ENCODE results near the gene DAB2IP.

DAB2IP gene

DNA sequence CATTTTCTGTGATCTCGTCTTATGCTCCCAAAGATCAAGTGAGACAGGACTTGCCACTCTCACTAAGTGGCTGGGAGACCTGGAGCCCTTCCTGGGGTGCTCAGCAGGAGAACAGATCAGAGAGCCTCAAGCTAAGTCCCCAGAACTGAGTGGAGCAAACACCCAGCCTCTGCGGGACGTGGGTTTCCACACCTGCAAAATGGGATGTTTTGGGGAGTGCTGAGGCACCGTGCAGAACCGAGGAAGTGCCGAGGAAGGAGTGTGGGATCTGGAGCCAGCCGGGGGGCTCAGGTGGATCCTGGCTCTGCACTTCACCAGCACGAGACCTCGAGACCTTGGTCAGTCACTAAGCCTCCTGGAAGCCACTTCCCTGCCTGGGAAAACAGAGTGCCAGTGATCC, 166.0 kb downstream of the DAB2IP start:
- DNase-seq (ENCODE audit: low read depth in 3 of 3) = no peak

DNA sequence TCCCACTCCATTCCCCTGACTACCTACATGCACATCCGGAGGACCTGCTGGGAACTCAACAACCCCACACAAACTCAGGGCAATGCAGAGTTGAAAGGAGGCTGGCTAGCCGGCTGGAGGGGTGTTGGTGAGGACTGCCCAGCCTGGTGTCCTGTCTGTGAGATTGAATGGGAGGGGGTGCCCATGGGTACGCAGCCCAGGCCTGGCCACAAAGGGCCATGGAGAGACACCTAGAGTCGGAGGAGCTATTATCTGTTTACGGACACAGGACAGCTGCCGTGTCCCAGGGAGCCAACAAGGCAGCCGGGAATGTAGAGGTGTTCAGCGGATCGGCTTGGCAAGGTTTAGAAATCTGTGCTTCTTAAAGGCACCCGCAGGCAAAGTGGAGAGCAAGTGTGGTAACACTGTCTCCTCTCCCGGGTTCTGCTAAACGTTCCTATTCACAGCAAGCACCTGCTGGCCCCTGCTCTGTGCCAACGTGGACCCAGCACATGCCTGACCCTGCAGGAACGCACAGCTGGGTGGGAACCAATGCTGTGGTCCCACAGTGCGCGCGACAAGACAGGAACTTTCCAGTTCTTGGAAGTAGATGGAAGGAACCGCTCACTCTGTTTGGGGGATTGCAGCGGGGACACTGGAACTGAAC, 166.7 kb downstream of the DAB2IP start:
- DNase-seq (ENCODE audit: low read depth in 3 of 3) = no peak

DNA sequence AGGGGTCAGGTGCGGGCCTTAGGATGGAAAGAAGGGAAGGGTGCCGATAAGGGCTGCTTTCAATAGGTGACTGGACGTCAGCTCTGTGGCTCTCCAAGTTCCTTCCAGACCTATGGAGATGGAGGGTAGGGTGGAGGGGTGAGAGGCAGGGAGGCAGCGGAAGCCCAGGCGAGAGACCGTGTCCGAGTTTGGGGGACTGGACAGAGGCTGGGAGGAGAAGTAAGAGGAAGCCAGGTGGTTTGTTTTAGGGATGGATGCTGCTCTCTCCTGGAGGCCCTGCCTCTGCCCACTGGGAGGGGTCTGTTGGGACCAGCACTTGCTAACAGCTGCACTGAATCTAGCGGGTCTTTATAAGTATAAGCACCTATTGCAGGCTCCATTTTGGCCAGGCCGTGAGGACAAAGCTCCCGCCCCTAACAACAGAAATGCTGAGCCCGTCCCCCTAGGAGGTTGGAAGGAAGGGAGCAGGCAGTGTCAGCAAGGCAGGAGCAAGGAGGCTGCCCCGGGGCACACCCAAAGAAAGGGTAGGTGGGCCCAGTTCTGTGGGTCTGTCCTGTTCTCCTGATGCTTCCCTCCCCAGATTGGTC, 167.5 kb downstream of the DAB2IP start:
- DNase-seq (ENCODE audit: low read depth in 3 of 3) = no peak

DNA sequence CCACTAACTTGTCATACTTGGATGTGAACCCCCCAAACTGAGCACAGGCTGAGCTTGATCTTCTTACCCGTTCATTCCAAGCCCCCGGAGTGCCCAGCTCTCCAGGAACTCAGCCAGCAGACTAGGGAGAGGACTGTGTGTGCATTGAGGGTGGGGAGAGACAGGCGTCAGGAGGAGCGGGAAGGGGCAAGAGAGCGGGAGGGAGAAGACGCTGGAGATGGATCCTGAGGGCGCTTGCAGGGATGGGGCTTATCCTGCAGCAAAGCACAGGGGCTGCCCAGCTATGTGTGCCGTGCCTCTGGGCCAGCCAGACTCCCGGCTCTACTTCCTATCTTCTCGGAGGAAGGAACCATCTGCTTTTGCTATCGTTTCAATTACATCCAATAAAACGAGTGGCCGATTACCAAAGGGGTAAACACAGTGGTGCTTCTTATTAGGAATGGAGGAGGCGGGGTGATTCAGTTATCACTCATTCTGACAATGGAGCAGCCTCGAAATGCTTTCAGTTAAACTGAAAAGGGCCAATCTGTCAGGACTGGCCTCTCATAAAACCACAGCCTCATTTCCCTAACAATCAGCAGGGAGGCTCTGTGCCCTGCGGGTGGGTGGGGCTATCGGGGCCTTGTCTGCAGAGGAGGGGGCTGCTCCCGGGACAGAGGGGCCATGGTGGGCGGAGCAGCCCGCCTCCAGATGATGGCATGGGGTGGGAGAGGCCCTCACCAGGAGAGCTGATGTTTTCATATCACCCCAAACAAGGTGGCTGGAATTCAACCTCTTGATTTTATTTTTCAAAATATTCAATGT, 168.2 kb downstream of the DAB2IP start:
- DNase-seq (ENCODE audit: low read depth in 3 of 3) = no peak

DNA sequence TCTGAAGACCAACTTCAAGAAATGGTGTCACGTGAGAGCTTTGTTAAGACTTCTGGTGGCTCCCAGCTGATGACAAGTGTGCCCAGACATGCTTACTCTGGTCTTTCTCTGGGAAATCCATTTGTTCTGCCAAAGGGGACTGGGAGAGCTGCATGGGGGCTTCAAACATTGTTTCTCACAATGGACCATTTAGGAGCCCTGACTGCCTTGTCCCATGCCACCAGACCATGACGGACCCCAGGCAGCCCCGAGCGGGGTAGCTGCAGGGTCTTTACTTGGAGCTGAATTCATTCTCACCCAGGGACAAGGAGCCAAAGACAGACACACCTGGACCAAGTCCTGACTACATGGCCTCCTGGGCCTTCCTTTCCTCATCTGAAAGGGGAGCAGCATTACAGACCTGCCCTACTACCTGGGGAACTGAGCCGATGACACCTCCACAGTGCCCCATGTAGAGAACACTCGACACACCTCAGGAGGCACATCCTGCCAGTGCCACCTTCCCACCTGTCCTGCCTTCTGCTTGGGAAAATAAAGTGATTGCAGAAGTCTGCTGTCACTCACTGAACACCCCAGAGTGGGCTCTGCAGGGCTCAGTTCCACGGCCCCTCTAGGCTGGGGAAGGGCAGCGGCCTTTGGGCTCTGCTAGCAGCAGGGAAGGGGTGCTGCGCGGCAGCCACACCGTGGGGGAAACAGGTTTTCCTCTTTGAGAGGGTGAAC, 169.0 kb downstream of the DAB2IP start:
- no peak for DNase-seq (ENCODE audit: low read depth in 3 of 3)

DNA sequence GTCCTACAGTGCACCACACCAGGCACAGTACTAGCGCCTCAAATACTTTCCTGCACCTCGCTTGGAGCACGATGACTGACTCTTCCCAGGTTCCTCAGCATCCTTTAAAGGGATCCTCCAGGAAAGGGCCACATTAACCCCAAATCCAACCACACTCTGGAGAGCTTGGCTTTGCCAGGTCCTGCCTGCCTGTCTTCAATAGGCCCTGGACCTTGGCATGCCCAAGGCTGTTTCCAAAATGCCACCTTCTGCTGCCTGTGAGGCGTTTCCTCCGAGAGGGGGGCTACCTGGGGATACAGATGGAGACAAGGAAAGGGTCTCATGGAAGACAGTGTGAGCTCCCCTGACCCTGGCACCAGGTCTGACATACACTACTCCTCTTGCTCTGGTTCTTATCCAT, 169.9 kb downstream of the DAB2IP start:
- DNase-seq (ENCODE audit: low read depth in 3 of 3) = no peak

DNA sequence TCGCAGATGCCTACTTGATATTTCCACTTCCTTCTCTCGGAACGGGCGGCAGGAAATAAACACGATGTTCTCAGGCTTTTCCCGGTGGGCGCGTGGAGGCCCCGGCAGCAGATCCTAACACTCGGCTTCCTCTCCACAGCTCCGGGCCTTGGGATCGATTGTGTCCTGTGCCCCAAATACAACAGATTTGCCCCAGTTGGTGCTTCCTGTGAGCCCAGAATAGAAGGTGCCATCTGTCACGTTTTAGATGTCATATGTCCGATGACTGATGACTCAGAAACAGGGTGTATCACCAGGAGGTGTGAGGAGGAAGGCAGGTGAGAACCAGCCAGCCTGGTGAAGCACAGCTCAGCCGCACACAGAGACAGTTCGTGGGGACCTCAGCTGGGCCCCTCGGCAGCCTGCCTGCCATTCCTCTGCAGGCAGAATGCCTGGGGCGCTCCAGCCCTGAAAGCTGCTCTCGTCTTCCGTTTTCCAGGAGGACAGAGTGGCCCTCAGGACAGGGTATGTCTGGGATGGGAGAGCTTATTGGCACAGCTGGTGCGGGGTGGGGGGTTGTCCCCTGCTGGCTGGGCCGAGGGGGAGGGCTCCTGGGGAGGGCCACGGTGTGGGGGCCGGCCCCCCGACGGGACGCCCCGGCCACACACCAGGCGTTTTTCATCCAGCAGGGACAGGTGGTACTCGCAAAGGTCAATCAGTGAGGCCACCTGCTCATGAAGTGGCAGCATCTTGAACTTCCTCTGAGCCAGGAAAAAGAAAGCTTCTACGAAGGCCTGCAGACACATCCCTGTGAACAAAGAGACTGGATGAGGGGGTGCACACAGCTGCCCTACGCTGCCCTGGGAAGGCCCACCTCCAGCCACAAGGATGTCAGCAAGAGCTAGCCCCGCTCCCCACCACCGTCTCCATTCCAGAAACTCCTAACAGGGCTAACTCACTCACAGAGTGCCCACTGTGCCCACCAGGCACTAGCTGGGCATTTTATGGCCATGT, 171.0 kb downstream of the DAB2IP start:
- no peak for DNase-seq (ENCODE audit: low read depth in 3 of 3)

DNA sequence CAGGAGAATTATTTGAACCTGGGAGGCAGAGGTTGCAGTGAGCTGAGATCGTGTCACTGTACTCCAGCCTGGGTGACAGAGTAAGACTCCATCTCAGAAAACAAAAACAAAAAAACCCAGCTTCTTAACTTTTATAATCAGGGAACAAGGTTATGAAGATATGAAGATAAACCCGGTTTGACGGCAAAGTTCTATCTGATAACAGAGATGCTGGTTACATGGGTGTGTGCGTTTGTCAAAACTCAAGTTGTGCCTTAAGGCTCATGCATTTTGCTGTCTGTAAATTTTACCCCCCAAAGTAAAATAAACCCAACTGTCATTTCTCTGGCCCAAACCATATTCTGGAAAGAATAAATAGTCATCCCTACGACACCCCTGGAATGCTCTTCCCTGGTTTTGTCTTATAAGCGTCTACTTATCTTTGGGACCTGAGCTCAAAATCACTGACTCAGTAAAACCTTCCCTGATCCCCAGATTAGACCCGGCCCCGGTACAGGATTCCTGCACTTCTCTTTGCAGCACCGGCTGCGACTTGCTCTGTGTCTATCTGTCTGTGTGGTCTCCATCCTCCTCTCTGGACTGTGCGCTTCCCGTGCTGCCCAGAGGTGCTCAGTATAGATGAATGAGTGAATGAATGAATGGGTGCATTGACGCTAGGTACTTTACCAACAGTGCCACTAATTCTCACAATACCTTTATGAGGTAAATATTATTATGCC, 172.2 kb downstream of the DAB2IP start:
- DNase-seq (ENCODE audit: low read depth in 3 of 3) = no peak

DNA sequence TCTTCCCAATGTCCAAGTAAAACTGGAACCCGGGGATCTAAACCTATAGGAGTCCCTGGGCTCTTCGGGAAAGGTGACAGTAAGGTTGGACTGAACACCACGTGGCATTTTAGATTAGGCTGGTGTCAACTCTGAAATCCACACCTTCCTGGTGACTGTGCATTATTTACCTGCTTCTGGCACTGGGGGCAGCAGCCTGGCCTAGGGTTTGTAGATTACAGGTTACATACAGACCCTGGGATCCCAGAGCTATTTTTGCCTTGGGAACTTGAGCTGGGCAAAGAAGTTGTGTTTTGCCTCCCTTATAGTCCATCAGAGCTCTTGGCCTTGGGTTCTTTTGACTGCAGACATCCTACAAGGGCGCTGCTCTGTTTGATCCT, 173.2 kb downstream of the DAB2IP start:
- no peak for DNase-seq (ENCODE audit: low read depth in 3 of 3)

DNA sequence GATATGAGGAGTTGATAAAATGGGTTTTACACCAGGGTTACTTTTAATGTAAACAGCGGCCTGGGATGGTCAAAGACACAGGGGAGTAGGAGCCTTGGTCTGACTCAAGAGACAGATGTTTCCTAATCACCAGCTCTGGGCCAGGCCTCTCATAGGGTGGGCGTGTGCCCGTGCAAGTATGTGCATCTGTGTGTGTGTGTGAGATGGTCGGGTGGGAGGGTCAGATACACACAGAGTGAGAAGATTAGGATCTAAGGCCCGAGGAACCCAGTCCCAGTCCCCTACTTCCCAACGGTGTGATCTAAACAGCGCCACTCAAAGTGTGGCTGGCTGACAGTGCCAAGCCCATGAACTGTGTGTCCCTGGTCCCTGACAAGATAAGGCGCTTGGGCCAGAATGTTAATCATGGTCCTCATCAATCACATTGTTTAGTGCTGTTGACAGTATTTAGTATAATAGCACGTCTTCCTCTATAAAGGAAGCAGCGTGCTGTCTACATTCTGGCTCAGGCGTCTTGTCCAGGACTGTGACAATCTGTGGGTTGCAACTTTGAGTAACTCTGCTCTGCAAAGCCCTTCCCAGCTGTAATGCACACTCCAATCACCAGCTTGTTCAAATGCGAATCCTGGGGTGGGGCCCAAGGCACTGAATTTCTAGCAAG, 173.7 kb downstream of the DAB2IP start:
- no peak for DNase-seq (ENCODE audit: low read depth in 3 of 3)

DNA sequence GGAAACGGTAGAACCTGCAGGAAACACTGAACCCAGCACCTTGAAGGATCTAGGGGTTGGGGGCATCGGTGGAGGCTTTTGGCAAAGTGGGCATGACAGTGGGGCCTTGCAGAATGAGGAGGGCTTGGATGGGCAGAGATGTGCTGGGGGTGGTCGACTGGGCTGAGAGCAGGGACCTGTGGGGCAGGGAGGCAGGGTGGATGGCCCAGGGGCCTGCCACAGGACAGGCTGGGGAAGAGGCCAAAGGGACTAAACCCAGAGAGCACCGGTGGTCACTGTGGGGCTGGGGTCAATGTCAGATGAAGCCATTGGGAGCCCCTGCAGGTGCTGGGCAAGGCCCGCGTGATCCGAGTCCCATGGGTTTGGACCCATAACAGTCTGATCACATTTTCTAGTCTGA, 175.3 kb downstream of the DAB2IP start:
- DNase-seq (ENCODE audit: low read depth in 3 of 3) = no peak

DNA sequence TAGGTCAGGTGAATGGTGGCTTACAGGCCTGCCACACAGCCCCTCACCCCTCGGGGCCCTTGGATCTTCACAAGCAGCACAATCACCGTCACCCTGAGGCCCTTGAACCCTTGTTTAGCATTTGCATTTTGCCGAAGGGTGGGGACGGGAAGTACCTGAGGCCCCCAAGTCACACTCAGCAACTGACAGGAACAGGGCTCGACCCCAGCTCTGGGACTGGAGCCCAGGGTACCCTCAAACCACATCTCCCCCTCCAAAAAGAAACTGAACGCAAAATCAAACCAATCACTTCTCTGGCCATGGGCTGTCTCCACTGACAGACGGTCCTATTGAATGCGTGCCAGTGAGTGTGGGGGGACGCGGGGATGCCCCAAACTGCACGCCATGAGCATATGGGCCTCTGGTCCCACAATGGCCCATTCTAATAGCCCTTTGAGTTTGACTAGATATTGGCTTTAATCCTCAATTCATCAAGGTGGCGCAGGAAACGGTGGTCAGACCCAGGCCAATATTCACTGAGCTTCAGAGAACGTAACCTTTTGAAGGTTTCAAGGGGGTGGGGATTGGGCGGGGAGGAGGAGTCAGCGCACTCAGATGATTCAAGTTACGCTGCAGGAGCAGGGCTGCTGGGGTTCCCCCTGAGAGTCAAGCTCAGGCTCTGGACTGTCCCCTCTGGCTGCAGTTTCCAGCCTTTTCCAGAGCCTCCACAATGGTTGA, 176.0 kb downstream of the DAB2IP start:
- no peak for DNase-seq (ENCODE audit: low read depth in 3 of 3)

DNA sequence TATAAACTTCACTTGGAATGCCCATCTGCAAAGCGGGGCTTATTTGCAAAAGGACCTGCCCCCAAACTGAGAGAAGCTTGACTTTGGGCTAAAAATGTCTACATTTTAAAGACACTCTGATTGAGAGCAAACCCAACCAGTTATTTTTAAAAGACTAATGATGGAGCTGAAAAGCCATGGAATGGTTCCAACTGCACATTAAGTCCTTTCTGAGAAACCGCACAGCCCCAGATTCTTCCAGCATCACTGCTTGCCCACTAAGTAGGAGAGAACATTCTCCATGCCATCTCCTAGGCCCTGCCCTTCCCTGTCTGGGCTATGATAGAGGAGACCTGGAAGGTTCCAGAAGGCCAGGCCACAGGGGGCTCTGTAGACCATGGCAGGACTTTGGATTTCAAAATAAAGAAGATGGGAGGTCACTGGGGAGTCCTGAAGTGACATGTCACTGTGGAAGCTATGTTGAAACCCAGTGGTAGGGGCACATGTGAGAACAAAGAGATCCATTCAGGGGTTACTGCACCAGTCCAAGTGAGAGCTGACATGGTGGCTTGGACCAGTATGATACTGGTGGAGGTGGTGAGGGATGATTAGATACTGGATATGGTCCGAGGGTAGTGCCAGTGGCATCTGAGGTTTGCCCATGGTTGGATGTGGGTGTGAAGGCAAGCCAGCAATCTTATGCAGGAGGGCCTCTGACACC, 179.2 kb downstream of the DAB2IP start:
- DNase-seq (ENCODE audit: low read depth in 3 of 3) = no peak

DNA sequence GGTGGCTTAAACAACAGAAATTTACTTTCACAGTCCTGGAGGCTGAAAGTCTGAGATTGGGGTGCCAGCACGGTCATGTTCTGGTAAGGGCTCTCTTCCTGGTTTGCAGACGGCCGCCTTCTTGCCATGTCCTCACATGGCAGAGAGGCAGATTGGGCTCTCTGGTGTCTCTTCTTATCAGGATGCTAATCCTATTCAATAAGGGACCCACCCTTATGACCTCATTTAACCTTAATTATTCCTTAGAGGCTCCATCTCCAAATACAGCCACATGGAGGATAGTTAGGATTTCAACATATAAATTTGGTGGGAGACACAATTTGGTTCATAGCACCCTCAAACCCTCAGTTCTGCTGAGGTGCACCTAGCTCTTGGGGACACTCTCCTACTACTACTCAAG, 180.4 kb downstream of the DAB2IP start:
- DNase-seq (ENCODE audit: low read depth in 3 of 3) = no peak

DNA sequence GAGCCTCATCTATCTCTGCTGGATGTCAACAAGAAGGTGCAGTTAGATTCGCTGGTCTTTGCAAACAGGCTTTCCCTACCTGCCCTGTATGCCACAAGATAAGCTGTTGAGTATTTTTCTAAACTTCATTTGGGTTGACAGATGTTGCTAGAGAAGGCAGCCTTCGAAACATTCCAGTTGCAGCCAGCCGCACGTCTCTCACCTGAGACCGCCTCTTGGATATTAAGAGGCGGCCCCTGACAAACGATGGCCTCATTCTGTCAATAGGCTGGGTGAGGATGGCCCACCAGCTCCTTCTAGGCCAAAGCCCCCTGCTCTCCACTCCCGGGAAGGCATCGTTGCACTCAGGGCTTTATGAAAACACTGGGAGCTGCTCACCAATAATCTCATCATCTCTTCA, 181.6 kb downstream of the DAB2IP start:
- no peak for DNase-seq (ENCODE audit: low read depth in 3 of 3)

Measured in stimulated activated CD4-positive, alpha-beta T cell treated with anti-CD3 and anti-CD28 coated beads, TNF-alpha, amount 100 ng/mL, for 48 hours (primary cell).